Small intestine (tissue), 7 donors: ENCODE data around the gene S100P. TPM values are rescaled to one million over a fixed set of nuclear protein-coding genes. Genes with fewer than 3 reads are reported as not detected.

ENCODE experiments used
- DNase-seq, 2 donors: peaks; one replicate each; pipeline versions ENCODE4 v3.0.0 to v3.0.0-alpha.2; 2013
- FAIRE-seq: peaks from 2 replicates; lab custom pipeline; 2012; peaks lifted over from hg19 to GRCh38; lab: Jason Lieb, UNC
- H3K27ac ChIP-seq, 3 donors: one replicate each; pipeline ENCODE4 v1.5.1; 2013; ENCODE audit warnings: low read length in 2 of 3, mild to moderate bottlenecking in 2 of 3, control low read depth in 1 of 3, inconsistent platforms in 1 of 3, low read depth in 1 of 3, moderate library complexity in 1 of 3
- H3K27me3 ChIP-seq, 3 donors: one replicate each; pipeline ENCODE4 v1.6.1; 2013; ENCODE audit warnings: low read length in 3 of 3, inconsistent platforms in 1 of 3; ENCODE audit not compliant: control insufficient read depth in 3 of 3, insufficient read depth in 3 of 3
- H3K36me3 ChIP-seq, 3 donors: one replicate each; pipeline ENCODE4 v1.6.1; 2013; ENCODE audit warnings: low read length in 3 of 3, inconsistent platforms in 1 of 3, low read depth in 1 of 3, mild to moderate bottlenecking in 1 of 3, moderate library complexity in 1 of 3; ENCODE audit not compliant: control insufficient read depth in 3 of 3, insufficient read depth in 2 of 3
- H3K4me1 ChIP-seq, 3 donors: one replicate each; pipeline ENCODE4 v1.6.1; 2013; ENCODE audit warnings: low read length in 2 of 3, inconsistent platforms in 1 of 3, low read depth in 1 of 3, mild to moderate bottlenecking in 1 of 3, moderate library complexity in 1 of 3; ENCODE audit not compliant: control insufficient read depth in 3 of 3, insufficient read depth in 2 of 3
- H3K4me3 ChIP-seq, 3 donors: one replicate each; pipeline ENCODE4 v1.5.1; 2013; ENCODE audit warnings: low read length in 3 of 3, control low read depth in 1 of 3, inconsistent platforms in 1 of 3, low read depth in 1 of 3, mild to moderate bottlenecking in 1 of 3, moderate library complexity in 1 of 3
- H3K9me3 ChIP-seq, 2 donors: one replicate each; pipeline ENCODE4 v1.6.1; 2013; ENCODE audit warnings: low read depth in 1 of 2, low read length in 1 of 2; ENCODE audit not compliant: control insufficient read depth in 2 of 2, insufficient read depth in 1 of 2
- WGBS, 3 donors: extraction: QIAGEN DNeasy Blood & Tissue Kit; methylation state at CpG; one replicate each; pipeline ENCODE4 v1.1.7; 2013; 5-methylcytosine and 5-hydroxymethylcytosine counted together
- polyA plus RNA-seq, 4 donors: library from polyadenylated mRNA; stranded (reverse) in 3 of 4; unstranded in 1 of 4; fragments of 200-250 nt in 3 of 4; fragments of 120-200 nt in 1 of 4; gene quantifications; one replicate each; pipeline versions ENCODE4 v1.2.1 to v1.2.3, GENCODE V29; 2013
- donor health status: healthy with polysubstance abuse.
- donor health status: control.
- donor health status: control.
- donor health status: Bipolar disorder and iron deficiency.
- donor health status: healthy.

S100P gene
- polyA plus RNA-seq, 4 donors = 13.3 to 63.5 (median 41.0) TPM

- no peak for DNase-seq
- Histone ChIP-seq H3K4me3 (no peak overlapping the region), H3K27ac (no peak overlapping the region), H3K4me1 (no peaks in the 10 kb centered on the region), H3K9me3 (no peaks in the 10 kb centered on the region), H3K27me3 (peaks cover 0 to 25% (median 3%) of the 10 kb centered on the region in 3 donors), H3K36me3 (no peaks in the 10 kb centered on the region)
- WGBS, 3 donors = 88 to 91% (median 90%) methylated on average over 4 to 5 of the region's 5 CpGs
- FAIRE-seq = no peak
Measured at GRCh38 chr4:6655924-6656323, 37.8 kb upstream of the S100P start.

DNA sequence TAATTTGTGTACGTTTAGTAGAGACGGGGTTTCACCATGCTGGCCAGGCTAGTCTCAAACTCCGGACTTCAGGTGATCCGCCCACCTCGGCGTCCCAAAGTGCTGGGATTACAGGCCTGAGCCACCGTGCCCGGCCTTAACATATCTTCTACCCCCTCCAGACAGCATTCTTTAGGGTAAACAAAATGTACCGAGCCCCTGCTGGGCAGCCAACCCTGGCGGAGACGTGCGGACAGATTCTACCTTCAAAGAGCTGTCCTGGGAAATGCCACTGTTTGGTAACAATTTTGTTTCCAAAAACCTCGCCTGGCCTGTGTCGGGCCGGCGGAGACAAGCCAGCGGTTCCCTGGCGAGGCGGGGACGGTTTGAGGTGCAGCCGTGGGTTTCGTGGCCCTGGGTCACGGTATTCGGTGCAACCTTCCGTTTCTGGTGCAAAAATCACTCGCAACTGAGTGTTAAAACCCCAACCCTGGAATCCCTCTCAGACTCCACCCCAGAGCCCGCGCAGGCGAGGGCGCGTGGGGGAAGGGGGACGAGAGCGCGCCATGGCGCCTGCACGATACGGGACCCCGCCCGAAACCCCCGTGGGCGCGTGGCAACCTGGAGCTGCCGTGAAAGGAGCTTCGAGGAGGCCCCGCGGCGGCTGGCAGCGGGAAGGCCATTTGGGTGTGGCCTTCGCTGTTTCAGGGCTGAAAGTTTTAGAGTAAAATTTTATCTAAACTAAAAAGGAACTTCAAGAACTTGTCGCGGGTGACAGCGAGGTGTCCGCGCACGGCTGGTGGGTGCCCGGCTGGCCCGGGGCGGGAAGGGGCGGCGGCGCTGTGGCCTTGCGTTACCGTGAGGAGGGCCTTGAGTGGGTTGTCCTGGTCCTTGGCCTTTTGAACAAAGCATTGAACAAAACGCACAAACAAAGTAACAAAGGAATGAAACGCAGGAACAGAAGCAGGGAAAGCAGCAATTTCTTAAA, 36.2 kb upstream of the S100P start:
- Histone ChIP-seq H3K9me3 (no peaks in the 10 kb centered on the region), H3K36me3 (no peaks in the 10 kb centered on the region), H3K27me3 (peaks cover 0 to 29% (median 3%) of the 10 kb centered on the region in 3 donors), H3K27ac (no peak overlapping the region), H3K4me3 (no peak overlapping the region), H3K4me1 (no peaks in the 10 kb centered on the region)
- FAIRE-seq = no peak
- WGBS, 3 donors = 76 to 85% (median 80%) methylated on average over 65 of the region's 65 CpGs
- DNase-seq = no peak

DNA sequence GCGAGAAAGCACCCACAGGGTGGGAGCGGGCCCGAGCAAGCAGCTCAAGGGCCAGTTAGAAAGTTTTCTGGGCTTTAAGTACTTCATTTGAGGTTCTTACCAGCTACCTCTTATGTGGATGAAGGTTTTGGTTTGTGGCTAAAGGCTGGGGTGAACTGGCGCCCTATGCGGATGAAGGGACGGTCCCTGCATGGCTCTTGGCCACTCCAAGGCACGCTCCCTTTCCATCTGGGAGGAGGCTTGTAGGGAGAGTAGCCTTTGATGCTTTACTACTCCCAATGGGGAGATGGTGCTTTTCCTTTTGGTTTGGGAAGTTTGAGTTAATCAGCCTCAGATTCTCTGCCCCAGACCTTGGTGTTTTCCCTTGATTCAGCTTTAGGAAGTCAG, 35.5 kb upstream of the S100P start:
- no peak for FAIRE-seq
- 80 to 88% (median 87%) methylated on average over 7 of the region's 7 CpGs for WGBS, 3 donors

GRCh38 chr4:6658597-6659075, 35.0 kb upstream of the S100P start:
- no peak overlapping the region for H3K27ac ChIP-seq
- peak; percentile 11 to 46 for DNase-seq
- no peaks in the 10 kb centered on the region for H3K36me3 ChIP-seq
- no peaks in the 10 kb centered on the region for H3K9me3 ChIP-seq
- 6 to 9% (median 6%) methylated on average over 52 of the region's 52 CpGs for WGBS, 3 donors
- peak overlapping the region in 2 of 3 donors; percentile 15 to 34 for H3K4me3 ChIP-seq
- no peak for FAIRE-seq
- H3K4me1 ChIP-seq = no peaks in the 10 kb centered on the region
- peaks cover 3 to 40% (median 6%) of the 10 kb centered on the region in 3 donors for H3K27me3 ChIP-seq

More for the DNA sequence above, 35.5 kb upstream of the S100P start:
- no peak for DNase-seq
- H3K4me1 ChIP-seq = no peaks in the 10 kb centered on the region
- no peaks in the 10 kb centered on the region for H3K36me3 ChIP-seq
- H3K4me3 ChIP-seq = no peak overlapping the region
- H3K27ac ChIP-seq = no peak overlapping the region
- H3K27me3 ChIP-seq = peaks cover 2 to 35% (median 3%) of the 10 kb centered on the region in 3 donors
- no peaks in the 10 kb centered on the region for H3K9me3 ChIP-seq

- FAIRE-seq (no peak), DNase-seq (no peak)
Measured at GRCh38 chr4:6659897-6660296, 33.8 kb upstream of the S100P start.

DNA sequence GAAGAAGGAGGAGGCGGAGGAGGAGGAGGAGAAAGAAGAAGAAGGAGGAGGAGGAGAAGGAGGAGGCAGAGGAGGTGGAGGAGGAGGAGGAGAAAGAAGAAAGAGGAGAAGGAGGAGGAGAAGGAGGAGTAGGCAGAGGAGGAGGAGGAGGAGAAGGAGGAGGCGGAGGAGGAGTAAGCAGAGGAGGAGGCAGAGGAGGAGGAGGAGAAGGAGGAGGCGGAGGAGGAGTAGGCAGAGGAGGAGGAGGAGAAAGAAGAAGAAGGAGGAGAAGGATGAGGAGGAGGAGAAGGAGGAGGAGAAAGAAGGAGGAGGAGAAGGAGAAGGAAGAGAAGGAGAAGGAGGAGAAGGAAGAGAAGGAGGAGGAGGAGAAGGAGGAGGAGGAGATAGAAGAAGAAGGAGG, 33.2 kb upstream of the S100P start:
- no peak for FAIRE-seq
- 94 to 98% (median 96%) methylated on average over 3 of the region's 3 CpGs for WGBS, 3 donors

More at GRCh38 chr4:6659897-6660296, 33.8 kb upstream of the S100P start:
- WGBS, 3 donors = 68 to 91% (median 85%) methylated on average over 2 of the region's 2 CpGs
- Histone ChIP-seq H3K27ac (no peak overlapping the region), H3K36me3 (no peaks in the 10 kb centered on the region), H3K27me3 (peaks cover 3 to 52% (median 11%) of the 10 kb centered on the region in 3 donors), H3K4me3 (no peak overlapping the region), H3K4me1 (no peaks in the 10 kb centered on the region), H3K9me3 (no peaks in the 10 kb centered on the region)

GRCh38 chr4:6662591-6662990, 31.1 kb upstream of the S100P start:
- Histone ChIP-seq H3K36me3 (no peaks in the 10 kb centered on the region), H3K27me3 (peaks cover 3 to 52% (median 12%) of the 10 kb centered on the region in 3 donors), H3K9me3 (no peaks in the 10 kb centered on the region), H3K27ac (no peak overlapping the region), H3K4me1 (no peaks in the 10 kb centered on the region), H3K4me3 (no peak overlapping the region)
- no peak for FAIRE-seq
- no peak for DNase-seq
- 90 to 98% (median 93%) methylated on average over 3 of the region's 3 CpGs for WGBS, 3 donors

More for the DNA sequence above, 33.2 kb upstream of the S100P start:
- no peak for DNase-seq
- H3K4me1 ChIP-seq = no peaks in the 10 kb centered on the region
- peaks cover 3 to 55% (median 12%) of the 10 kb centered on the region in 3 donors for H3K27me3 ChIP-seq
- no peak overlapping the region for H3K27ac ChIP-seq
- no peak overlapping the region for H3K4me3 ChIP-seq
- H3K36me3 ChIP-seq = no peaks in the 10 kb centered on the region
- no peaks in the 10 kb centered on the region for H3K9me3 ChIP-seq

GRCh38 chr4:6663596-6664393, 29.9 kb upstream of the S100P start:
- Histone ChIP-seq H3K4me3 (no peak overlapping the region), H3K4me1 (no peaks in the 10 kb centered on the region), H3K27me3 (peaks cover 0 to 43% (median 12%) of the 10 kb centered on the region in 3 donors), H3K27ac (no peak overlapping the region), H3K9me3 (no peaks in the 10 kb centered on the region), H3K36me3 (no peaks in the 10 kb centered on the region)
- no peak for DNase-seq
- FAIRE-seq = no peak
- 18 to 19% (median 19%) methylated on average over 50 to 55 of the region's 55 CpGs for WGBS, 3 donors
